ENCODE measurements around the gene CCDC8.
"Not testable (repeated sequence)": the region's sequence is repeated elsewhere in the genome, so short reads cannot be mapped to it uniquely, and the experiment has no call there.

CCDC8 gene

GRCh38 chr19:46428239-46429135 lies 15.1 kb upstream of the CCDC8 start, which contains the start of gene PNMA8C:
TSS of gene PNMA8C (minus strand) at chr19:46428936. CDS start at chr19:46428359, 577 bp downstream.
- FAIRE-seq, result no peak
- peak; percentile 23 for DNase-seq (ENCODE audit: low spot score)

- DNase-seq (ENCODE audit: low spot score) (no peak), FAIRE-seq (no peak)
Observed at GRCh38 chr19:46427518-46428045, 14.2 kb upstream of the CCDC8 start.

DNA sequence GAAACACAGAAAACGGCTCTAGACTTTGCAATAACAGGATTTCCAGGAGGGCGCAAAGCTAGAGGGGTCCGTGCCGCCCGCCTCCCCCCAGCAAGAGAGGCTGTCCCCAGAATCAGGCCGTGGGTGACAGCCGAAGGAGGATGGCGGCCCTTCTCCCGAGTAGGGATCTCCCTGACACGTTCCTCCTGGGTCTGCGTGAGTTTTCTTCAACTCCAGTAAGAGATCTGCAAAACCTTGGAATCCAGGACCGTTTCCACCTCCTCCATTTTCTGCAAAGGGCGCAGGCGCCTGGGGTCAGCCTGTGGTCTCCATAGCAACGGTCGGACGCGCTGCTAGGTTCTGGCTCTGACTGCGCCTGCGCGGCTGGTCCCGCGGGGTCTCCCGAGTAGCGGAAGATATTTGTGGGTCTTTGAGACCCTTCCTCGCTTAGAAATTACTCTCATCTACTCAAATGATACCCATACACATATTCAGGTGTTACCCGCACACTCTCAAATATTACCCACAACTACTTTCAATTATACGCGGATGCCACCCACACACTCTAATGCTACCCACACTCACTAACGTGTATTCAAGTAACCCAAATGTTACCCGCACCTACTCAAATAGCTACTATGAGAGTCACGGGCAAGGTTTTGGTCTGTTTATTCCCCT lies 13.3 kb upstream of the CCDC8 start:
- DNase-seq (ENCODE audit: low spot score) (no peak), FAIRE-seq (no peak)

GRCh38 chr19:46426035-46426505 lies 12.7 kb upstream of the CCDC8 start:
- FAIRE-seq (peak; percentile 18), DNase-seq (ENCODE audit: low spot score) (peak; percentile 17)

- FAIRE-seq, result no peak
Observed at GRCh38 chr19:46423188-46423587, 9.8 kb upstream of the CCDC8 start.

DNA sequence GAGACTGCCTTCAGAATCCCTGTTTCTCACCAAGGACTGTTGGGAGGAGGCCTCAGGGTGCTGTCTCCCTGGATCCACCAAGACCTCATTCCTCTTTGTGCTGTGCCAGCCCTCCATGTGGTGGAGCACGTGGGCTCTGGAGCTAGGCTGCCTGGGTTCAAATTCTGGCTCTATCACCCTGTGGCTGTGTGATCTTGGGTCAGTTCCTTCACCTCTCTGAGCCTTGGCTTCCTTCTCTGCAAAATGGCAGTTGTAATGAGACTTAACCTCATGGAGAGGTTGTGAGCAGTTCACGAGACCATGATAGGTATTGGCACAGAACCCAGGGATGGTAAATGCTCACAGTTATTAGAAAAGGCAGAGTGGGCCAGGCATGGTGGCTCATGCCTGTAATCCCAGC lies 9.0 kb upstream of the CCDC8 start:
- FAIRE-seq, result no peak
- no peak for DNase-seq (ENCODE audit: low spot score)

More at GRCh38 chr19:46423188-46423587, 9.8 kb upstream of the CCDC8 start:
- DNase-seq (ENCODE audit: low spot score), result no peak

- no peak for FAIRE-seq
- DNase-seq (ENCODE audit: low spot score), result no peak
Observed at GRCh38 chr19:46420056-46420455, 6.7 kb upstream of the CCDC8 start.

GRCh38 chr19:46415804-46416709 lies 2.7 kb upstream of the CCDC8 start:
- FAIRE-seq, result not testable (repeated sequence)
- peak; percentile 48 for DNase-seq (ENCODE audit: low spot score)

GRCh38 chr19:46414899-46415298 lies 1.5 kb upstream of the CCDC8 start:
- FAIRE-seq; DNase-seq (ENCODE audit: low spot score): not testable (repeated sequence)

GRCh38 chr19:46412650-46413261 lies 608 bp downstream of the CCDC8 start:
- no peak for FAIRE-seq
- DNase-seq (ENCODE audit: low spot score), result no peak

DNA sequence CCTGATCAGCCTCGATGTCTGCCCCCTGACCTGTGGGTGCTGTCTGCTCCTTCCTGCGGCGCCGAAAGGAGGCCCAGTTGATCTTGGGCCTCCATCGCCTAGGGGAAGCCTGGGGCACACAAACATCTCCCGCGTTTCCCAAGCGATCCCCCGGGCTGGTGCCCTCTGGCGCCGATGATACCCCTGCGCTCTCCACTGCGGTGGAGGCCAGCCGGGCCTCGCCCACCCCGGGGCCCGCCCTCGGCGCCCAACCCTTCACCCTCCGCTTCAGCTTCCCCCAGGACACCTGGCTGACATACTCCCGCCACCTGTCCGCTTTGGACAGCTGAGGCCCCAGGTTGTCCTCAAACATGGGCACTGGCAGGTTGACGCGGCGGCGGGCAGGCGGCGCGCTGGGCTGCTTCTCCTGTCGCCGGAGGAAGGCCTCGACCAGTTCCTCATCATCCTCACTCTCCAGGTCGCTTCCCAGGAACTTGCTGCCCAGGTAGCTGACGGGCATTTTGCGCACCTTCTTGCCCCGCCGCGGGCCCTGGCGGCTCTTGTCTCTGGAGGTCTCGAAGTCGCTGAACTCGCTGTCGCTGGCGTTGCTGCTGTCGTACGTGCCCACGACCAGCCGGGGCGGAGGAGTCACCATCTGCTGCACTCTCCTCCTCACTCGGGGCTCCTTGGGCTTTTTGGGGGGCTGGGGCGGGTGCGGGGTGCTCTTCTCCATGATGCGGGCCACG lies 1.3 kb downstream of the CCDC8 start:
- DNase-seq (ENCODE audit: low spot score) (no peak), FAIRE-seq (no peak)

- DNase-seq (ENCODE audit: low spot score) (no peak), FAIRE-seq (no peak)
Observed at GRCh38 chr19:46411088-46411924, 2.1 kb downstream of the CCDC8 start.

GRCh38 chr19:46410205-46411087 lies 2.9 kb downstream of the CCDC8 start:
- no peak for FAIRE-seq
- no peak for DNase-seq (ENCODE audit: low spot score)

GRCh38 chr19:46409191-46409590 lies 4.2 kb downstream of the CCDC8 start:
- DNase-seq (ENCODE audit: low spot score) (no peak), FAIRE-seq (no peak)

DNA sequence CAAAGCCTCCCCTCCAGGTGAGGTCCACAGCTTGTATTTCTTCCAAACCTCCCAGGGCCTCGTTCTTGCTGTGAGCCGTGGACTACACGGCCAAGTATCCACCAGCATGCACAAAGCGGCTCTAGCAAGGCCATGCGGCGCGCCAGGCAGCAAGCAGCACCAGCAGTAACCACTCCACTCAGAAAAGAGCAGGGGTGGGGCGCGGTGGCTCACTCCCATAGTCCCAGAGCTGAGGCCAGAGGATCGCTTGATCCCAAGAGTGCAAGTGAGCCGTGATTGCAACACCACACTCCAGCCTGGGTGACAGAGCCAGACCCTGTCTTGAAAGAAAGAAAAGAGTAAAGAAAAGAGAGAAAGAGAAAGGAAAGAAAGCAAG lies 4.7 kb downstream of the CCDC8 start:
- no peak for DNase-seq (ENCODE audit: low spot score)
- FAIRE-seq, result no peak

DNA sequence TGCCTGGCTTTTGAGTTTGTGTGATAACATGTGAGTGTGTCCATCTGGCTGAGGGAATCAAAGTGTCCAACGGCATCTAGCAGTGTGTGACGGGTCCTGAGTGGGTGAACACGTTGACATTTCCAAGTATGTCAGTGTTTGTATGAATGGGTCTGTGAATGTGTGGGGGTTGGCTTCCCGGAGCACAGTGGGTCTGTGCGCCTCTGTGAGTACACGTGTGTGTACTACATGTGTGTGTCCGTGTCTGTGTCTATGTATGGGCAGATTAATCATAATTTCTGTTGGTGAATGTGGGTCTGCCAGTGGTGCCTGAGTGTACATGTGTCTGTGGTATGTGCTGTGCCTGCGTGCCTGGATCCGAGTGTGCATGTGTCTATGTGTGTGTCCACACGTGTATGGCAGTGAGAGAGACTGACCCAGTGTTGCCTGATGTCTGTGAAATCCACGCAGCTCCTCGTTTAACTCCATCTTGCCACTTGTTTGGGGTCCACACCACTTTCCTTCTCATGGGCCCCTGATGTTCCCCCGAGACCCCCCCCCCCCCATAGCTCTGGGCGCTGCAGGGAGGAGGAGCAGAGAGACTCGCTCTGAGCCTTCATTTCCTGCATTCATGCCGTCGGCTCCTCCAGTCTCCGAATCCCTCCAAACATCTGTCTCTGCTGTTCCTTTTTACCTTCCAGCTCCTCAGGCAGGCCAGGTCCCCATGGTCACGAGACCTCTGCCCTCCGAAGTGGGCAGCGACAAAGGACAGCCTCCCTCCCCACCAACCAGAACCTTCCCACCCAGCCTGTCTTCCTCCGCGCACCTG lies 5.3 kb downstream of the CCDC8 start:
- FAIRE-seq, result no peak
- no peak for DNase-seq (ENCODE audit: low spot score)

GRCh38 chr19:46406976-46407375 lies 6.4 kb downstream of the CCDC8 start:
- no peak for FAIRE-seq
- DNase-seq (ENCODE audit: low spot score), result no peak
